Spleen (tissue), 7 donors: ENCODE measurements around the gene SCG5.

ENCODE experiments used
- CTCF ChIP-seq, 11 experiments: fragments of 200-600 bp in 7 of 11; fragments of 450-650 bp in 4 of 11; sonication (generic) in 4 of 11; IDR thresholded peaks in 8 of 11; conservative IDR thresholded peaks in 3 of 11; 1 replicate in 7 of 11; 2 replicates in 4 of 11; pipeline versions ENCODE4 v1.4.0 to v1.8.0; 2016 to 2021; ENCODE audit warnings: antibody characterized with exemption in 11 of 11, inconsistent platforms in 4 of 11, mild to moderate bottlenecking in 1 of 11
- POLR2AphosphoS5 ChIP-seq, 3 donors: sonication (generic); formaldehyde crosslinking; IDR thresholded peaks; one replicate each; pipeline ENCODE4 v1.5.1; 2017; ENCODE audit warnings: antibody characterized with exemption in 3 of 3
- donor health status: DM: no; HTN: no; CAD: no; lungs with moderate emphysema.
- donor health status: DM: no; HTN: no; CAD: no.
- donor health status: DM: no; HTN: no; CAD: no.

- no peak for TF ChIP-seq POLR2AphosphoS5 (IDR thresholded peaks at IDR 0.05)
- TF ChIP-seq CTCF (IDR thresholded peaks at IDR 0.05 in 8 of 11, conservative IDR thresholded peaks at IDR 0.05 in 3 of 11), result no peak
Measured at GRCh38 chr15:32652178-32652577, 10.7 kb downstream of the SCG5 start.
